H1 (cell line): ENCODE results near the gene RTN4RL1. TPM values are rescaled to one million over a fixed set of nuclear protein-coding genes. Genes with fewer than 3 reads are reported as not detected.

Experiments
- JUND ChIP-seq: IDR thresholded peaks from 2 replicates; pipeline ENCODE4 v1.6.1; 2011; ENCODE audit warnings: mild to moderate bottlenecking, improper control_type of control experiment, low read length
- MAFK ChIP-seq: IDR thresholded peaks from 2 replicates; pipeline ENCODE4 v1.6.1; 2012; ENCODE audit warnings: low read depth, mild to moderate bottlenecking, improper control_type of control experiment, low read length
- SIX5 ChIP-seq: IDR thresholded peaks from 2 replicates; pipeline ENCODE4 v1.6.1; 2011; ENCODE audit warnings: mild to moderate bottlenecking, low read depth, low read length
- polyA plus RNA-seq, 7 experiments: library from polyadenylated mRNA; depleted of rRNA in 3 of 7; stranded (reverse) in 5 of 7; unstranded in 2 of 7; fragments of >200 nt in 5 of 7; fragments of 200-250 nt in 2 of 7; gene quantifications; 1 replicate in 5 of 7; 2 replicates in 1 of 7; 4 replicates in 1 of 7; pipeline versions ENCODE4 v1.2.1 to v1.2.3, GENCODE V29; 2011 to 2013; ENCODE audit warnings: missing spikeins in 2 of 7, mixed read lengths in 2 of 7
- total RNA-seq: library from RNA; stranded (reverse); fragmentation: NEBNext Ultra II Directional; extraction: Animal tissue kit (Norgen Biotek cat#: 25700); gene quantifications from 2 replicates; pipeline ENCODE4 v1.2.1, GENCODE V29; 2021

Gene RTN4RL1
- total and polyA plus RNA-seq, 2 of the 8 experiments (the other 6 are each of a cell fraction or from before 2014, with no cell fraction given) = 0.09 TPM; not detected in 1

DNA sequence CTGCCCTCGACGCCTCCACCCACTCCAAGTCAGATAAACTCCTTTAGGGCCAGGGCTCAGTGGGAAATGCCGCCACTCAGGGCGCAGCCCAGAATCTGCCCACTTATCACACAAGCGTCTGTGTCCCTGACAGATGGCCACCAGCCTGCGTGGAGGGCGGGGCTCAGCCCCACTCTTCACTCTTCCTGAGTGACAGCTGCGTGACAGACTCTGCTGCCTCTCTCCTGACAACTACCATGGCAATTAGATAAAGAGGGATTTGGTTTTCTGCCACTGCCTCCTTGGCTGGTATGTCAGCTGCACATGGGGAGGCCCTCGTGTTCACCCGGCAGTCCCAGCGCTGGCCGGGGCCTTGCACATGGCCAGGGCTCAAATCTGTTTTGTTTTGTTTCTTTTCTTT, 96.2 kb downstream of the RTN4RL1 start (continued):
- no peak for TF ChIP-seq JUND
- TF ChIP-seq MAFK = no peak
- no peak for TF ChIP-seq SIX5
